ENCODE results near the gene ATG14. TPM values are rescaled to one million over a fixed set of nuclear protein-coding genes. Genes with fewer than 3 reads are reported as not detected.

Gene ATG14
- total and polyA plus RNA-seq, 3 donors from 2014 or later, result 18.0 to 28.4 (median 23.5) TPM

GRCh38 chr14:55454264-55455002, 42.8 kb upstream of the ATG14 start:
- H3K4me1 ChIP-seq, result peaks cover 49% of the 10 kb centered on the region
- no peaks in the 10 kb centered on the region for H3K9me3 ChIP-seq
- DNase-seq, result peak; percentile 81
- TF ChIP-seq POLR2A (IDR thresholded peaks at IDR 0.05), result no peak
- TF ChIP-seq CTCF (IDR thresholded peaks at IDR 0.05), result no peak
- intact Hi-C loops (cut with DNase I; ENCODE audit: low total_unique reads), result no loop called here
- no peaks in the 10 kb centered on the region for H3K27me3 ChIP-seq
- peak overlapping the region; percentile 39 to 73 for H3K27ac ChIP-seq
- H3K4me3 ChIP-seq, result no peak overlapping the region
- WGBS, 2 donors, result 17 to 20% methylated on average over 10 to 13 of the region's 13 CpGs
- H3K36me3 ChIP-seq (ENCODE audit: low read depth, missing control alignments), result no peaks in the 10 kb centered on the region

- H3K36me3 ChIP-seq (ENCODE audit: low read depth, missing control alignments), result no peaks in the 10 kb centered on the region
- peak overlapping the region; percentile 35 to 73 for H3K27ac ChIP-seq
- DNase-seq, result no peak
- H3K4me3 ChIP-seq, result no peak overlapping the region
- H3K27me3 ChIP-seq, result no peaks in the 10 kb centered on the region
- intact Hi-C loops (cut with DNase I; ENCODE audit: low total_unique reads), result no loop called here
- WGBS, 2 donors, result 49 to 56% methylated on average over 2 of the region's 2 CpGs
- TF ChIP-seq CTCF (IDR thresholded peaks at IDR 0.05) (no peak), POLR2A (IDR thresholded peaks at IDR 0.05) (no peak)
- H3K4me1 ChIP-seq, result peaks cover 50% of the 10 kb centered on the region
- no peaks in the 10 kb centered on the region for H3K9me3 ChIP-seq
Observed at GRCh38 chr14:55451950-55452349, 40.3 kb upstream of the ATG14 start.

GRCh38 chr14:55451398-55451797, 39.8 kb upstream of the ATG14 start:
- Histone ChIP-seq H3K9me3 (no peaks in the 10 kb centered on the region), H3K27ac (peak overlapping the region; percentile 26 to 73), H3K27me3 (no peaks in the 10 kb centered on the region), H3K4me1 (peaks cover 53% of the 10 kb centered on the region), H3K4me3 (no peak overlapping the region), H3K36me3 (ENCODE audit: low read depth, missing control alignments) (no peaks in the 10 kb centered on the region)
- no peak for DNase-seq
- 31 to 33% methylated on average over 4 of the region's 4 CpGs for WGBS, 2 donors
- no peak for TF ChIP-seq CTCF (IDR thresholded peaks at IDR 0.05)
- TF ChIP-seq POLR2A (IDR thresholded peaks at IDR 0.05), result no peak
- intact Hi-C loops (cut with DNase I; ENCODE audit: low total_unique reads), result no loop called here

GRCh38 chr14:55450987-55451386, 39.4 kb upstream of the ATG14 start:
- intact Hi-C loops (cut with DNase I; ENCODE audit: low total_unique reads), result no loop called here
- Histone ChIP-seq H3K27ac (peak overlapping the region; percentile 26 to 73), H3K27me3 (no peaks in the 10 kb centered on the region), H3K4me3 (no peak overlapping the region), H3K4me1 (peaks cover 53% of the 10 kb centered on the region), H3K36me3 (ENCODE audit: low read depth, missing control alignments) (no peaks in the 10 kb centered on the region), H3K9me3 (no peaks in the 10 kb centered on the region)
- TF ChIP-seq POLR2A (IDR thresholded peaks at IDR 0.05) (no peak), CTCF (IDR thresholded peaks at IDR 0.05) (no peak)
- no peak for DNase-seq

- Histone ChIP-seq H3K4me1 (peaks cover 53% of the 10 kb centered on the region), H3K36me3 (ENCODE audit: low read depth, missing control alignments) (no peaks in the 10 kb centered on the region), H3K9me3 (no peaks in the 10 kb centered on the region), H3K27me3 (no peaks in the 10 kb centered on the region), H3K27ac (peak overlapping the region; percentile 26 to 73), H3K4me3 (no peak overlapping the region)
- TF ChIP-seq POLR2A (IDR thresholded peaks at IDR 0.05) (no peak), CTCF (IDR thresholded peaks at IDR 0.05) (no peak)
- no peak for DNase-seq
- intact Hi-C loops (cut with DNase I; ENCODE audit: low total_unique reads), result no loop called here
- WGBS, 2 donors, result 83 to 86% methylated on average over 3 of the region's 3 CpGs
Observed at GRCh38 chr14:55450539-55450938, 38.9 kb upstream of the ATG14 start.

Data from testis (tissue), 3 donors.